Measurements from ENCODE around the gene KRT75.

The KRT75 gene

DNA sequence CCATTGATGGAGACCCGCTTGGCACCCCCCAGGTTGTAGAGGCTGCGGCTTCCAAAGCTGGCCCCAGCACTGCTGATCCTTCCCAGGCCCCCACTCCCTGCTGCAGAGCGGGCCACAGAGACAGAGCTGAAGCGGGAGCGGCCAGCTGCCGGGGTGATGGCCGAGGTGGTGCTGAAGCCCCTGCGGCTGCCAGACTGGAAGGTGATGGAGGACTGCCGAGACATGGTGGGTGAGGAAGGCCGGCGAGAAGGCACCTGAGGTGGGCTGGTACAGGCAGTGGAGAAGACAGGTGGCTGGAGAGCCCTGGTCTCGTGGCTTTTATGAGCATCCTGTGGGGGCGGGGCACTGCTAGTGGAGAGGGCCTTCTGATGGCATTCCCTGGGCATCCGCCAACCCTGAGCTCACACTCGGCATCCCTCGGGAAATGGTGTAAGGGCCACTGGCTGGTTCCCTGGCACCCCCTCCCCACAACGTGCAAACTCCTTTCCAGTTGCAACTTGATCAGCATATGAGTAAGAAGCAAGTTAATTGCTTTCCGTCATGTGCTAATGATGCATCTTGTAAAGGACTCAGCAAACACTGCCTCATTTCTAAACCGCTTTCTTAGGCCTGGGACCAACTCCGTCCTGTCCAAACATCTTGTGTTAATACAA is at the start of gene KRT75:
Gene KRT75 (minus strand): TSS at position 291 of the 653 bp plus-strand sequence. CDS start 67 bp downstream, at position 224.
- CTCF ChIA-PET = no interaction called here
- Histone ChIP-seq H3K4me3 (ENCODE audit: low read depth, low read length) (no peak within 1 kb of the TSS), H3K36me3 (ENCODE audit: control insufficient read depth in 2 of 2, insufficient read depth in 1 of 2, low read length in 2 of 2) (no peaks in the 10 kb centered on the region), H3K9me3 (ENCODE audit: control insufficient read depth, insufficient read depth, low read depth, low read length) (no peaks in the 10 kb centered on the region), H3K4me1 (ENCODE audit: control insufficient read depth, insufficient read depth, low read length) (no peaks in the 10 kb centered on the region), H3K27ac (ENCODE audit: extremely low read depth, low read depth, low read length) (no peak within 1 kb of the TSS)
- POLR2A ChIA-PET = no interaction called here
- no peak for TF ChIP-seq ZNF423 (tag by site-specific recombination; IDR thresholded peaks at IDR 0.05)
- TF ChIP-seq REPIN1 (tag by site-specific recombination; IDR thresholded peaks at IDR 0.05; ENCODE audit: low read depth) = no peak
- TF ChIP-seq ZNF654 (tag by site-specific recombination; IDR thresholded peaks at IDR 0.05; ENCODE audit: low read depth) = no peak
- no peak for TF ChIP-seq ZNF707 (tag by site-specific recombination; IDR thresholded peaks at IDR 0.05)
- TF ChIP-seq ZNF223 (tag by site-specific recombination; IDR thresholded peaks at IDR 0.05) = no peak
- TF ChIP-seq, protein P1, sequence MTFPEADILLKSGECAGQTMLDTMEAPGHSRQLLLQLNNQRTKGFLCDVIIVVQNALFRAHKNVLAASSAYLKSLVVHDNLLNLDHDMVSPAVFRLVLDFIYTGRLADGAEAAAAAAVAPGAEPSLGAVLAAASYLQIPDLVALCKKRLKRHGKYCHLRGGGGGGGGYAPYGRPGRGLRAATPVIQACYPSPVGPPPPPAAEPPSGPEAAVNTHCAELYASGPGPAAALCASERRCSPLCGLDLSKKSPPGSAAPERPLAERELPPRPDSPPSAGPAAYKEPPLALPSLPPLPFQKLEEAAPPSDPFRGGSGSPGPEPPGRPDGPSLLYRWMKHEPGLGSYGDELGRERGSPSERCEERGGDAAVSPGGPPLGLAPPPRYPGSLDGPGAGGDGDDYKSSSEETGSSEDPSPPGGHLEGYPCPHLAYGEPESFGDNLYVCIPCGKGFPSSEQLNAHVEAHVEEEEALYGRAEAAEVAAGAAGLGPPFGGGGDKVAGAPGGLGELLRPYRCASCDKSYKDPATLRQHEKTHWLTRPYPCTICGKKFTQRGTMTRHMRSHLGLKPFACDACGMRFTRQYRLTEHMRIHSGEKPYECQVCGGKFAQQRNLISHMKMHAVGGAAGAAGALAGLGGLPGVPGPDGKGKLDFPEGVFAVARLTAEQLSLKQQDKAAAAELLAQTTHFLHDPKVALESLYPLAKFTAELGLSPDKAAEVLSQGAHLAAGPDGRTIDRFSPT (tag by site-specific recombination; IDR thresholded peaks at IDR 0.05) = peak; percentile 58; the same call in 1 of the 2 replicates
- TF ChIP-seq ZNF561 (tag by site-specific recombination; IDR thresholded peaks at IDR 0.05; ENCODE audit: borderline replicate concordance) = no peak
- peak; percentile 35; the same call in 1 of the 2 replicates for TF ChIP-seq SP7 (tag by site-specific recombination; IDR thresholded peaks at IDR 0.05)
- TF ChIP-seq ZNF433 (tag by site-specific recombination; IDR thresholded peaks at IDR 0.05; ENCODE audit: low read depth) = no peak
- no peak for TF ChIP-seq ZNF132 (tag by site-specific recombination; IDR thresholded peaks at IDR 0.05; ENCODE audit: borderline replicate concordance)
- no peak for TF ChIP-seq ZNF19 (tag by site-specific recombination; IDR thresholded peaks at IDR 0.05; ENCODE audit: low read depth)
- TF ChIP-seq, protein P2, sequence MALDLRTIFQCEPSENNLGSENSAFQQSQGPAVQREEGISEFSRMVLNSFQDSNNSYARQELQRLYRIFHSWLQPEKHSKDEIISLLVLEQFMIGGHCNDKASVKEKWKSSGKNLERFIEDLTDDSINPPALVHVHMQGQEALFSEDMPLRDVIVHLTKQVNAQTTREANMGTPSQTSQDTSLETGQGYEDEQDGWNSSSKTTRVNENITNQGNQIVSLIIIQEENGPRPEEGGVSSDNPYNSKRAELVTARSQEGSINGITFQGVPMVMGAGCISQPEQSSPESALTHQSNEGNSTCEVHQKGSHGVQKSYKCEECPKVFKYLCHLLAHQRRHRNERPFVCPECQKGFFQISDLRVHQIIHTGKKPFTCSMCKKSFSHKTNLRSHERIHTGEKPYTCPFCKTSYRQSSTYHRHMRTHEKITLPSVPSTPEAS (tag by site-specific recombination; IDR thresholded peaks at IDR 0.05) = no peak
- no peak for TF ChIP-seq KLF7 (tag by site-specific recombination; IDR thresholded peaks at IDR 0.05; ENCODE audit: borderline replicate concordance)
- TF ChIP-seq ZNF155 (tag by site-specific recombination; IDR thresholded peaks at IDR 0.05) = no peak
- TF ChIP-seq ZNF184 (tag by site-specific recombination; IDR thresholded peaks at IDR 0.05) = peak; percentile 71; the same call in 1 of the 2 replicates
- TF ChIP-seq, protein P3, sequence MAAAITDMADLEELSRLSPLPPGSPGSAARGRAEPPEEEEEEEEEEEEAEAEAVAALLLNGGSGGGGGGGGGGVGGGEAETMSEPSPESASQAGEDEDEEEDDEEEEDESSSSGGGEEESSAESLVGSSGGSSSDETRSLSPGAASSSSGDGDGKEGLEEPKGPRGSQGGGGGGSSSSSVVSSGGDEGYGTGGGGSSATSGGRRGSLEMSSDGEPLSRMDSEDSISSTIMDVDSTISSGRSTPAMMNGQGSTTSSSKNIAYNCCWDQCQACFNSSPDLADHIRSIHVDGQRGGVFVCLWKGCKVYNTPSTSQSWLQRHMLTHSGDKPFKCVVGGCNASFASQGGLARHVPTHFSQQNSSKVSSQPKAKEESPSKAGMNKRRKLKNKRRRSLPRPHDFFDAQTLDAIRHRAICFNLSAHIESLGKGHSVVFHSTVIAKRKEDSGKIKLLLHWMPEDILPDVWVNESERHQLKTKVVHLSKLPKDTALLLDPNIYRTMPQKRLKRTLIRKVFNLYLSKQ (tag by site-specific recombination; IDR thresholded peaks at IDR 0.05; ENCODE audit: borderline replicate concordance) = no peak
- TF ChIP-seq, protein P4, sequence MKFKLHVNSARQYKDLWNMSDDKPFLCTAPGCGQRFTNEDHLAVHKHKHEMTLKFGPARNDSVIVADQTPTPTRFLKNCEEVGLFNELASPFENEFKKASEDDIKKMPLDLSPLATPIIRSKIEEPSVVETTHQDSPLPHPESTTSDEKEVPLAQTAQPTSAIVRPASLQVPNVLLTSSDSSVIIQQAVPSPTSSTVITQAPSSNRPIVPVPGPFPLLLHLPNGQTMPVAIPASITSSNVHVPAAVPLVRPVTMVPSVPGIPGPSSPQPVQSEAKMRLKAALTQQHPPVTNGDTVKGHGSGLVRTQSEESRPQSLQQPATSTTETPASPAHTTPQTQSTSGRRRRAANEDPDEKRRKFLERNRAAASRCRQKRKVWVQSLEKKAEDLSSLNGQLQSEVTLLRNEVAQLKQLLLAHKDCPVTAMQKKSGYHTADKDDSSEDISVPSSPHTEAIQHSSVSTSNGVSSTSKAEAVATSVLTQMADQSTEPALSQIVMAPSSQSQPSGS (tag by site-specific recombination; IDR thresholded peaks at IDR 0.05; ENCODE audit: low read depth) = peak; percentile 42; the same call in 1 of the 2 replicates
- TF ChIP-seq ZNF560 (tag by site-specific recombination; IDR thresholded peaks at IDR 0.05; ENCODE audit: borderline replicate concordance) = no peak
- TF ChIP-seq ZNF777 (tag by site-specific recombination; IDR thresholded peaks at IDR 0.05; ENCODE audit: borderline replicate concordance) = no peak
- TF ChIP-seq ZNF214 (tag by site-specific recombination; IDR thresholded peaks at IDR 0.05; ENCODE audit: borderline replicate concordance) = no peak
- TF ChIP-seq ZNF473 (tag by site-specific recombination; IDR thresholded peaks at IDR 0.05) = no peak
- no peak for TF ChIP-seq ZNF548 (tag by site-specific recombination; IDR thresholded peaks at IDR 0.05)
- no peak for TF ChIP-seq BCL11B (tag by site-specific recombination; IDR thresholded peaks at IDR 0.05; ENCODE audit: low read depth)
- TF ChIP-seq GLI2 (tag by site-specific recombination; IDR thresholded peaks at IDR 0.05; ENCODE audit: borderline replicate concordance, low read depth) = no peak
- TF ChIP-seq ZNF449 (tag by site-specific recombination; IDR thresholded peaks at IDR 0.05) = no peak
- TF ChIP-seq ZNF510 (tag by site-specific recombination; IDR thresholded peaks at IDR 0.05; ENCODE audit: insufficient replicate concordance) = no peak

Data from HEK293 (cell line).